LNCaP clone FGC (cell line): Measurements from ENCODE around the gene LGR5.
"Not testable (repeated sequence)": the region's sequence is repeated elsewhere in the genome, so short reads cannot be mapped to it uniquely, and the experiment has no call there.

Source experiments
- DNase-seq: peaks from one replicate; pipeline ENCODE4 v3.0.0-alpha.2; 2011; ENCODE audit warnings: low read depth
- H3K4me3 ChIP-seq: 2 replicates; pipeline ENCODE4 v1.5.1; 2011; ENCODE audit warnings: mild to moderate bottlenecking, low read depth, low read length, control low read depth
- TF ChIP-seq, protein P1 (sequence below): IDR thresholded peaks from 2 replicates; pipeline ENCODE4 v1.5.1; 2012; ENCODE audit warnings: mild to moderate bottlenecking; ENCODE audit not compliant: control insufficient read depth, insufficient read depth; ENCODE audit errors: extremely low read depth

The LGR5 gene

DNA sequence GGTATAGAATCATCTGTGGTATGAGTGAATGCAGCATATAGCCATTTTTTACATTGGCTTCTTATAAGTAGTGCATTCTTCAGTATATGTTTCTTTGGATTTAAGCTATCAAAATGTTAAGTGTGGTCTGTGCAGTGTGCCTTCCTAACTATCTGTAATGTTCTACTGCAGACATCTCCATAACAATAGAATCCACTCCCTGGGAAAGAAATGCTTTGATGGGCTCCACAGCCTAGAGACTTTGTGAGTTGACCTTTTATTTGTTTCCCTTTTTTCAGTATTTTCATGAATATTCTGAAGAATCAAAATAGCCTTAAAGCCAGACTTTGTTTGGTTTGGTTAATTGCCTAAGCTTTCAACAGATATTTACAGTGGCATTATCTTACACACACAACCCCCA lies 116.8 kb downstream of the LGR5 start:
- DNase-seq: no peak
- no peak overlapping the region for H3K4me3 ChIP-seq
- TF ChIP-seq, protein P1, sequence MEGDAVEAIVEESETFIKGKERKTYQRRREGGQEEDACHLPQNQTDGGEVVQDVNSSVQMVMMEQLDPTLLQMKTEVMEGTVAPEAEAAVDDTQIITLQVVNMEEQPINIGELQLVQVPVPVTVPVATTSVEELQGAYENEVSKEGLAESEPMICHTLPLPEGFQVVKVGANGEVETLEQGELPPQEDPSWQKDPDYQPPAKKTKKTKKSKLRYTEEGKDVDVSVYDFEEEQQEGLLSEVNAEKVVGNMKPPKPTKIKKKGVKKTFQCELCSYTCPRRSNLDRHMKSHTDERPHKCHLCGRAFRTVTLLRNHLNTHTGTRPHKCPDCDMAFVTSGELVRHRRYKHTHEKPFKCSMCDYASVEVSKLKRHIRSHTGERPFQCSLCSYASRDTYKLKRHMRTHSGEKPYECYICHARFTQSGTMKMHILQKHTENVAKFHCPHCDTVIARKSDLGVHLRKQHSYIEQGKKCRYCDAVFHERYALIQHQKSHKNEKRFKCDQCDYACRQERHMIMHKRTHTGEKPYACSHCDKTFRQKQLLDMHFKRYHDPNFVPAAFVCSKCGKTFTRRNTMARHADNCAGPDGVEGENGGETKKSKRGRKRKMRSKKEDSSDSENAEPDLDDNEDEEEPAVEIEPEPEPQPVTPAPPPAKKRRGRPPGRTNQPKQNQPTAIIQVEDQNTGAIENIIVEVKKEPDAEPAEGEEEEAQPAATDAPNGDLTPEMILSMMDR: no peak

DNA sequence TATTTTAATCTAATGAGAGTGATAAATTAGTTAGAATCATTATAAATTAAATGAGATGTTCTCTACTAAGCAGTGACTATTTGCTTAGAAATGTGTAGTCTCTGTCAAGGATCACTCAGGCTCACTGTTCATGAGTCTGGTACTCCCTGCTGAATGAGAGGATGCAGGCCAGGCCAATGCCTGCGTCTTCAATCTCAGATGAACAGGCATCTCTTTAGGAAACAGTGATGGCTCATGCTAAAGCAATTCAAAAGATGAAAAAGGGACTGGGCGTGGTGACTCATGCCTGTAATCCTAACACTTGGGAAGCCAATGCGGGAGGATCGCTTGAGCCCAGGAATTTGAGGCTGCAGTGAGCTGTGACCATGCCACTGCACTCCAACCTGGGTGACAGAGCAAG lies 117.3 kb downstream of the LGR5 start:
- TF ChIP-seq, protein P1: no peak
- no peak overlapping the region for H3K4me3 ChIP-seq
- DNase-seq: no peak

DNA sequence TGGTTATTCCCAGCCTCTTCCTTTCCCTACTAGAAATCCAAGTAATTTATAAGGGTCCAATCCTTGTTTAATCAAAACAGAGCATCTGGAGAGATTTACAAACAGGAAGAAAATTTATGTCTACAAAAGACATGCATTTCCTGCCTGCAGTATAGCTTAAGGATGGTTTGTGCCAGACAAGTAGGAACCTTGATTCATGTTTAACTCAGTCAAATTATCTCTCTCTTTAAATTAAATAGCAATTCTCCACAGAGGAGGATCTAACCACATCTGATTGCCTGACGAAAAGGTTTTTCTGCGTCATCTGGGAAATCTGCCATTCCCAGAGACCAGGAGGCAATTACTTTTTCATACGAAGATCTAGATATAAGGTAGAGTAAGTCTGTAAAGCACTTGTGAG lies 118.8 kb downstream of the LGR5 start:
- TF ChIP-seq, protein P1: no peak
- DNase-seq: no peak
- no peak overlapping the region for H3K4me3 ChIP-seq

DNA sequence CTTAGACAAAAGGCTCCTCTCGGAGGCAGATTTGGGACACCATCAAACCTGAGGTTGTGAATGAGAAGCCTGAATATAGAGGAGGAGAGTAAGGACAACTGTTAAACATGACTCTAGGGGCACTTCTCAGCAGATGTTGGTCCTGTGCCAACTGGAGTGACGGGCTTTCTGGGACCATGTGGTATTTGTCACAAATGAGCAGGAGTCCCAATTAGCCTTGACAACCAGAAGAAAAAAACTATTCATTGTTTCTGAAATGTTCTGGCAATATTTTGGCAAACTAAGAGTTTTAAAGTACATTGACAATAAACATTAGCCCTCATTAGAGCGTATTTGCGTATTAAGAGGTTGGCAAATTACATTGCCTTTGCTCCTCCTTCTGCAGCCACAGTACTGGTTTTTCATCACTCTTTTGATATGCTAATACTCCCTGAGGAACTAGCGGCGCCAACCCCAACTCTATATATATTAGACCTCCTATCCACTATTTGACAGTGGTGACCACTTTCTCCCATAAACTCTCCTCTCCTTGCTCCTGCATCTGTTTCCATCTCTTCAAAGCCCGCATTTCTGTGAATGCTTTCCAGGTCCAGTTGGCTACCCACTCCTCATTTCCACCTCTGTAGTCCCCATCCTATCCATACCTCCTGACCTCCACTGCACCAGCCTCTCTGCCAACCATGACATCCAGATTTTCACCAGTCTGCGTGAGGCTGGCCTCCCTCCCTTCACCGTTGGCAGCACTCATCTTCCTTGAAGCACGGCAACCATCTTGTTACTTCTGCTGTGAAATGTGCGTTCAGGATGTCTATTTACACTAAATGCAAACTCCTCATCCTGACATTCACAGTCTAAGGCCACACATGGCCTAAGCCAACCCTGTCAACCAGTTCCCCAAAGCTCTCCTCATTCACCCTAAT lies 123.3 kb downstream of the LGR5 start:
- no peak for DNase-seq
- TF ChIP-seq, protein P1: no peak
- no peak overlapping the region for H3K4me3 ChIP-seq

DNA sequence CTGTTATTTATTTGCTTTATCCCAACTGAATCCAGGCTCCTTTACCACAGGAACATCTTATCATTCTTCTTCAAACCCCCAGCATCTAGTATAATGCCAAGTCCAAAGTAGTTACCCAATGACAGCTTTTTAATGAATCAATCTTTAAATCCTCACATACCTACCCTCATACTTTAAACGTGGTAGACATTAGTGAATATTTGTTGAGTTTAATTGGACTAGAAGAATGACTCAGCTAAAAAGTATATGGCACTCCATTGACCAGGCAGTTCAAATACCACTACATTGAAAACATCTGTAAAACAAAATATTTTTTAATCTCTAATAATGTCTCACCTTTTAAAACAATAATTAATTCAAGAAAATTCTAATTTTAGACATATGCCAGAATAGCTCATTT lies 125.9 kb downstream of the LGR5 start:
- no peak overlapping the region for H3K4me3 ChIP-seq
- TF ChIP-seq, protein P1: no peak
- no peak for DNase-seq

DNA sequence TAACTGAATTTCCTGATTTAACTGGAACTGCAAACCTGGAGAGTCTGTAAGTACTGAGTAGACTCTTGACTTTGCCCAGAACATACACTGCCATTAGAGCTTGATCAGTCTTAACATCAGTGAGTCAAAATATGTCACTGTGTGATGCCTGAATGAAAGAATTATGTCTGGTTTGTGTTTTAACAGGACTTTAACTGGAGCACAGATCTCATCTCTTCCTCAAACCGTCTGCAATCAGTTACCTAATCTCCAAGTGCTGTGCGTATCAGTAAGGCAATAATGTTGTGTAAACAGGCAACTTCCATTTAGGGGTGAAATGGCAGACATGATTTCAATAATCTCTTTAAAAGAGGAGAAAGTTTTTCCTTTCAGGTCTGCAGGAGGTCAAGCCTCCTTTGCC lies 127.1 kb downstream of the LGR5 start:
- TF ChIP-seq, protein P1: no peak
- H3K4me3 ChIP-seq: no peak overlapping the region
- DNase-seq: no peak

DNA sequence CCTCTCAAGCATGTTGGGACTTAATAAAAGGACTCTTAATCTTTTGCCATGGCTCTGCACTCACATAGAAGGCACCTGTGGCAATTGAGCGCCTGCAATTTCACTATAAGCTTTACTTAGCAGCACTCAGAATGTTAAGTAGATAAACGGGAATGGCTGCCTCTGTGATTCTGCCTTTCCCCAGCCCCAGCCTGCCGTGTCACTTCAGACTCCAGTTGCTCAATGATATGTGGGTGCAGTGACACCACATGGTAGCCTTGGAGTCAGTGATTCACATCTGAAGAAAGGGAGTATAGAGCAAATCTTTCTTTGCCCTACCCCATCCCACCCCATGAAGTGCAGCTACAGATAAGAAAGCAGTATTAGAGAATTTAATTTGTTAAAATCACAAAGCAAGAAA lies 127.9 kb downstream of the LGR5 start:
- H3K4me3 ChIP-seq: no peak overlapping the region
- TF ChIP-seq, protein P1: no peak
- no peak for DNase-seq

DNA sequence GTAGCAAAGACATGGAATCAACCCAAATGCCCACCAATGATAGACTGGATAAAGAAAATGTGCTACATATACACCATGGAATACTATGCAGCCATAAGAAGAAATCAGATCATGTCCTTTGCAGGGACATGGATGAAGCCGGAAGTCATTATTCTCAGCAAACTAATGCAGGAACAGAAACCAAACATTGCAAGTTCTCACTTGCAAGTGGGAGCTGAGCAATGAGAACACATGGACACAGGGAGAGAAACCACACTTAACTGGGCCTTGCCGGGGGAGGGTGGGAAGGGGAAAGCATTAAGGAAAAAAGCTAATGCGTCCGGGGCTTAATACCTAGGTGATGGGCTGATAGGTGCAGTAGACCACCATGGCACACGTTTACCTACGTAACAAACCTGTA lies 130.3 kb downstream of the LGR5 start:
- H3K4me3 ChIP-seq, DNase-seq: not testable (repeated sequence)
